Fibroblast of villous mesenchyme (primary cell): Measurements from ENCODE around the gene FAM98A. TPM values are rescaled to one million over a fixed set of nuclear protein-coding genes. Genes with fewer than 3 reads are reported as not detected.

ENCODE experiments used
- DNase-seq: peaks from one replicate; pipeline ENCODE4 v3.0.0-alpha.2; 2010; ENCODE audit warnings: low read depth
- H3K4me3 ChIP-seq: 2 replicates; pipeline ENCODE4 v1.5.1; 2011; ENCODE audit warnings: low read depth, mild to moderate bottlenecking, low read length
- total RNA-seq: library from RNA; depleted of rRNA; stranded (reverse); fragments of >200 nt; gene quantifications from 2 replicates; pipeline ENCODE4 v1.2.3, GENCODE V29; 2012
- TF ChIP-seq, protein P1 (sequence below): IDR thresholded peaks from 2 replicates; pipeline ENCODE4 v1.5.1; 2012; ENCODE audit warnings: low read depth, mild to moderate bottlenecking, low read length; ENCODE audit not compliant: insufficient read depth

The FAM98A gene
- total RNA-seq, 1 donor: 152 TPM

GRCh38 chr2:33632831-33633230 is 33.7 kb upstream of the FAM98A start:
- TF ChIP-seq, protein P1, sequence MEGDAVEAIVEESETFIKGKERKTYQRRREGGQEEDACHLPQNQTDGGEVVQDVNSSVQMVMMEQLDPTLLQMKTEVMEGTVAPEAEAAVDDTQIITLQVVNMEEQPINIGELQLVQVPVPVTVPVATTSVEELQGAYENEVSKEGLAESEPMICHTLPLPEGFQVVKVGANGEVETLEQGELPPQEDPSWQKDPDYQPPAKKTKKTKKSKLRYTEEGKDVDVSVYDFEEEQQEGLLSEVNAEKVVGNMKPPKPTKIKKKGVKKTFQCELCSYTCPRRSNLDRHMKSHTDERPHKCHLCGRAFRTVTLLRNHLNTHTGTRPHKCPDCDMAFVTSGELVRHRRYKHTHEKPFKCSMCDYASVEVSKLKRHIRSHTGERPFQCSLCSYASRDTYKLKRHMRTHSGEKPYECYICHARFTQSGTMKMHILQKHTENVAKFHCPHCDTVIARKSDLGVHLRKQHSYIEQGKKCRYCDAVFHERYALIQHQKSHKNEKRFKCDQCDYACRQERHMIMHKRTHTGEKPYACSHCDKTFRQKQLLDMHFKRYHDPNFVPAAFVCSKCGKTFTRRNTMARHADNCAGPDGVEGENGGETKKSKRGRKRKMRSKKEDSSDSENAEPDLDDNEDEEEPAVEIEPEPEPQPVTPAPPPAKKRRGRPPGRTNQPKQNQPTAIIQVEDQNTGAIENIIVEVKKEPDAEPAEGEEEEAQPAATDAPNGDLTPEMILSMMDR: no peak

GRCh38 chr2:33628031-33628827 is 29.1 kb upstream of the FAM98A start:
- DNase-seq: no peak
- no peak overlapping the region for H3K4me3 ChIP-seq
- TF ChIP-seq, protein P1: no peak

More at GRCh38 chr2:33632831-33633230, 33.7 kb upstream of the FAM98A start:
- H3K4me3 ChIP-seq: no peak overlapping the region
- no peak for DNase-seq

- TF ChIP-seq, protein P1: no peak
- no peak for DNase-seq
- no peak overlapping the region for H3K4me3 ChIP-seq
Observed at GRCh38 chr2:33619028-33619427, 19.9 kb upstream of the FAM98A start.

DNA sequence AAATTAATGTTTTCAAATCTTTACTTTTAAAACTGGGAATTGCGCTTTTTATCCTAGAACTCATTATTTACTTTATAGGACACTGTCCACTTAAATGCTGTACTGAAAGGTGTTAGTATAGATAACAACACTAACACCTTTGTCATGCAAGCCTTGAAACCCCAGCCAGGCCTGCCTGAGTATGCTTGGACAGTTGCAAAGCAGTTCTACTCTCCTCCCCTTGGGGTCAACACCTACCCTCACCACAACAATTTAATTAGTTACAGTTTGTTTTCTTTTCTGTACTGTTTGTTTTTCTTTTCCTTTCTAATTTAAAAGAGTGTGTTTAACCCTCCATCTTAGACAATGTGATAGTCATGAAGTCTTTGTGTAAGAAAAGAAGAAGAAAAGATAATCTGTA is 18.9 kb upstream of the FAM98A start:
- H3K4me3 ChIP-seq: no peak overlapping the region
- no peak for DNase-seq
- TF ChIP-seq, protein P1: no peak

- DNase-seq: no peak
- TF ChIP-seq, protein P1: no peak
- no peak overlapping the region for H3K4me3 ChIP-seq
Observed at GRCh38 chr2:33617401-33617800, 18.3 kb upstream of the FAM98A start.

DNA sequence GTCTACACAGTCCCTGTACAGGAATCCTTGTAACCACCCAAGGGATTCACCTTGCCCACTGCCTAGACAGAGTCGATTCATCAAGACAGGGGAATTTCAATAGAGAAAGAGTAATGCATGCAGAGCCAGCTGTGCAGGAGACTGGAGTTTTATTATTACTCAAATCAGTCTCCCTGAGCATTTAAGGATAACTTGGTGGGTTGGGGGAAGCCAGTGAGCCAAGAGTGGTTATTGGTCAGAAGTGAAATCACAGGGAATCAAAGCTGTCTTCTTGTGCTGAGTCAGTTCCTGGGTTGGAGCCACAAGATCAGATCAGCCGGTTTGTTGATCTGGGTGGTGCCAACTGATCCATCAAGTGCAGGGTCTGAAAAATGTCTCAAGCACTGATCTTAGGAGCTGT is 17.8 kb upstream of the FAM98A start:
- DNase-seq: no peak
- no peak overlapping the region for H3K4me3 ChIP-seq
- TF ChIP-seq, protein P1: no peak

DNA sequence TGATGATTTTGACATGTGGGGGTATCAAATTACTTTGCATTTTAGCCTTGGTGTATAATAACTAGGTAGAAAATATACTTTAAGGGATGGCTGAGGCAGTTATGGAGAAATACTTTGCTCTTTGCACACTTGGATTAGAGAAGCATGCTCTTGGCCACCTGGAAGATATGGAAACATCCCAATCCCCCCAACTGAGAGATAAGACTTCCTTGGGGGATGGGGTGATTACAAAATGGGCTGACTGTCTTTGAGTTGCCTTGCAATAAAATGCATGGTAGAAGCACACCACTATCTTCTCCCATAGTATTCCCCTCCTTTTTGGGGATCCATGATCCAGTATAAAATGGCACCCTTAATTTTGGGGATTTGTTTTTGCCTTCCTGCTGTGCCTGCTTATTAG is 15.1 kb upstream of the FAM98A start:
- TF ChIP-seq, protein P1: no peak
- H3K4me3 ChIP-seq: no peak overlapping the region
- no peak for DNase-seq
